Ovary (tissue), 3 donors: ENCODE data around the gene TM9SF3.

Experiments used
- CTCF ChIP-seq, 3 donors: fragments of 450-650 bp in 2 of 3; fragments of 200-600 bp in 1 of 3; IDR thresholded peaks; one replicate each; pipeline versions ENCODE4 v1.5.1 to v1.8.0; 2016 to 2022; ENCODE audit warnings: antibody characterized with exemption in 3 of 3, mild to moderate bottlenecking in 1 of 3
- EP300 ChIP-seq: sonication (generic); formaldehyde crosslinking; IDR thresholded peaks from one replicate; pipeline ENCODE4 v1.6.1; 2017; ENCODE audit warnings: antibody characterized with exemption
- donor health status: DM: no; HTN: no; CAD: no.

- no peak for TF ChIP-seq CTCF (IDR thresholded peaks at IDR 0.05)
- no peak for TF ChIP-seq EP300
Measured at GRCh38 chr10:96495544-96495943, 91.3 kb downstream of the TM9SF3 start.
